GM18867 (cell line): ENCODE measurements around the gene C12orf42.

ENCODE experiments used
- ATAC-seq: cut with Tn5 transposase; IDR thresholded peaks from one replicate; pipeline ENCODE4 v1.9.1; 2021; ENCODE audit warnings: mild to moderate bottlenecking, moderate library complexity; ENCODE audit not compliant: unreplicated experiment

Gene C12orf42

GRCh38 chr12:103273645-103274044, 222.1 kb downstream of the C12orf42 start:
- ATAC-seq: no peak

GRCh38 chr12:103272949-103273348, 222.8 kb downstream of the C12orf42 start:
- ATAC-seq: no peak

- no peak for ATAC-seq
Observed at GRCh38 chr12:103269946-103270345, 225.8 kb downstream of the C12orf42 start.

- ATAC-seq: no peak
Observed at GRCh38 chr12:103268831-103269514, 226.8 kb downstream of the C12orf42 start.

GRCh38 chr12:103257763-103258162, 238.0 kb downstream of the C12orf42 start:
- ATAC-seq: no peak
